Lower leg skin (tissue), 4 donors: ENCODE data around the gene UFD1. TPM values are rescaled to one million over a fixed set of nuclear protein-coding genes. Genes with fewer than 3 reads are reported as not detected.

ENCODE experiments used
- DNase-seq, 2 donors: peaks; one replicate each; pipeline ENCODE4 v3.0.0-alpha.2; 2019; ENCODE audit warnings: low spot score in 2 of 2
- H3K4me3 ChIP-seq: fragments of 200-600 bp; sonication (generic); 2 replicates; pipeline ENCODE4 v1.5.1; 2017; ENCODE audit warnings: mild to moderate bottlenecking, low read depth; ENCODE audit not compliant: poor library complexity, severe bottlenecking
- POLR2A ChIP-seq, 2 donors: fragments of 450-650 bp; IDR thresholded peaks; one replicate each; pipeline ENCODE4 v1.6.1; 2016 to 2017; ENCODE audit warnings: antibody characterized with exemption in 2 of 2, mild to moderate bottlenecking in 1 of 2, moderate library complexity in 1 of 2
- WGBS, 2 donors: methylation state at CpG; one replicate each; pipeline ENCODE4 v1.1.5; 2018; 5-methylcytosine and 5-hydroxymethylcytosine counted together
- intact Hi-C: fragments of 100-400 bp; cut with DNase I; formaldehyde crosslinking; loops from one replicate; pipeline ENCODE4 v1.15.0; 2023; ENCODE audit warnings: low total_unique reads
- total RNA-seq, 4 donors: library from RNA; depleted of rRNA; stranded (reverse); fragments of >200 nt; gene quantifications; one replicate each; pipeline ENCODE4 v1.1.0, GENCODE V29; 2016
- TF ChIP-seq, protein P1 (sequence below), 3 donors: fragments of 450-650 bp; IDR thresholded peaks; one replicate each; pipeline ENCODE4 v1.5.1; 2016; ENCODE audit warnings: antibody characterized with exemption in 3 of 3, mild to moderate bottlenecking in 3 of 3, moderate library complexity in 2 of 3

UFD1 gene
- total RNA-seq, 4 donors from 2014 or later, result 21.9 to 40.9 (median 34.5) TPM

DNA sequence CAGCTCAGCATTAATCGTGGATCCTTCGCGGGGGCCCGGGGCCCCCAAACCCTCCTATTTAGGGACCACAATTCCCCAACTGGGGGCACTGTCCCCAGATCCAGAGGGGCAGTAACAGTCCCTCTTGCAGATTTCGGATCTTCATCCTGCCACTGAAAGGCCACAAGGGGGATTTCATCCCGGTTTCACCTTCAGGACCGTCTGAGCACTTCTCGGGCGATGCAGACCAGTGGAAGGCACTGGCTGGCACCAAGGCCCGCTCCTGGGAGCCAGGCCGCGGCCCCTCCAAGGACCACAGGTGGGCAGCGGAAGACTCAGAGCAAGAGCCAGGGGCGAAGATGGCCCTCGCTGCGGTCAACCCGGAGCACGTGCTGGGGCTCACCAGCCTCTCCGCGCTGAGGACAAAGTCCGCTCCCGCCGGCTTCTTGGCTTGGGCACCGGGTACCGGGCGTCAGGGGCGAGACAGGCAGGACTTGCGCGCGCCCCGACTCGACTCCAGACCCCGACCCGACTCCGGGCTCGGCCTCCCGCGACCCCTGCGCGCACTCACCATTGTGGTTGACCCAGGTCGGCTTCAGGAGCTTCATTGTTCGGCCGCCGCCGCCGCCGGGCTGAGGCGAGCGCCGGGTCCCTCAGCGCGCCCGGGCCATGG, 48.0 kb downstream of the UFD1 start:
- peak overlapping the region; percentile 92 for H3K4me3 ChIP-seq
- peak in 1 of 2 donors; percentile 87 for DNase-seq
- 0% methylated on average over 6 to 39 of the region's 53 CpGs for WGBS, 2 donors
- TF ChIP-seq, protein P1, sequence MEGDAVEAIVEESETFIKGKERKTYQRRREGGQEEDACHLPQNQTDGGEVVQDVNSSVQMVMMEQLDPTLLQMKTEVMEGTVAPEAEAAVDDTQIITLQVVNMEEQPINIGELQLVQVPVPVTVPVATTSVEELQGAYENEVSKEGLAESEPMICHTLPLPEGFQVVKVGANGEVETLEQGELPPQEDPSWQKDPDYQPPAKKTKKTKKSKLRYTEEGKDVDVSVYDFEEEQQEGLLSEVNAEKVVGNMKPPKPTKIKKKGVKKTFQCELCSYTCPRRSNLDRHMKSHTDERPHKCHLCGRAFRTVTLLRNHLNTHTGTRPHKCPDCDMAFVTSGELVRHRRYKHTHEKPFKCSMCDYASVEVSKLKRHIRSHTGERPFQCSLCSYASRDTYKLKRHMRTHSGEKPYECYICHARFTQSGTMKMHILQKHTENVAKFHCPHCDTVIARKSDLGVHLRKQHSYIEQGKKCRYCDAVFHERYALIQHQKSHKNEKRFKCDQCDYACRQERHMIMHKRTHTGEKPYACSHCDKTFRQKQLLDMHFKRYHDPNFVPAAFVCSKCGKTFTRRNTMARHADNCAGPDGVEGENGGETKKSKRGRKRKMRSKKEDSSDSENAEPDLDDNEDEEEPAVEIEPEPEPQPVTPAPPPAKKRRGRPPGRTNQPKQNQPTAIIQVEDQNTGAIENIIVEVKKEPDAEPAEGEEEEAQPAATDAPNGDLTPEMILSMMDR (IDR thresholded peaks at IDR 0.05), result no peak
- TF ChIP-seq POLR2A (IDR thresholded peaks at IDR 0.05), result no peak
- intact Hi-C loops, result no loop called here

DNA sequence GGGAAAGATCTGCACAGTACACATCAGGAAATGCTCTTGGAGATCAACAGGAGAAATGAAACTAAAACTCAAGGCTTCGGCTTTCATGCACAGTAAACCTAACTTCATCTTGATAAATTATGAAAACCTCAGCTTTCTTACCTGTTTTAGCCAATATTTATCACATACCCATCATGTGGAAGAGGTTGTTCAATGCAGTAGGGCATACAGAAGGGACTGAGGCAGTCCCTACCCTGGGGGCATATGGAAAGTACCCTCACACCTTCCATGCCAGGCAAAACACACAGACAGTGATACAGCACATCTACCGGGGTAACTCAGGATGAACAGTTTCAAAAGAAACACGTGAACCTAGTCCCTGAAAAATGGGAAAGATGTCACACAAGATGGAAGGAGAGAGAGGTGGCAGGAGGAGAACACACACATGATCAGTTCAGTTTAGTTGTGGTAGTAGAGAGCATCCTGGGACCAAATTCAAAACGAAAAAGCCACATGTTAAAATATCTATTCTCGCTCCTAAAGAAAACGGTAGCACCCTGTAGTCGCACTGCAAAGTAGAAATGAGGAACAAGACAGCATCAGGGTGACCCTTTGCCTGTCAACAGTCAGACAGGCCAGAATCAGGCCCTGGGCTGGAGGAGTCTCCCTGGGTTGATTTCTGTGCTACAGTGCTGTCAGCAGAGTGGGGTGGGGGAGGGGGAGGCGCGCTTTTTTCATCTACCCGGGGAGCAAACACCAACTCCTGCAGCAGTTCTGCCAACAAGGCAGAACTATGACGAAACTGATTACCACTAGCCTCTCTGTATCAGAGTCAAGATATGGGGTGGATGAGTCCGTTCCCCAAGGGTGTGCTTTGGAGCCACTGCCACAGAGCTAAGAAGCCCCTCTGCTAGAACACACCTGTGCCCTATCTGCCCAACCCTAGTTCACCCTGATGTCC, 48.8 kb downstream of the UFD1 start:
- 5 to 10% methylated on average over 12 of the region's 12 CpGs for WGBS, 2 donors
- peak overlapping the region; percentile 92 for H3K4me3 ChIP-seq
- TF ChIP-seq, protein P1 (IDR thresholded peaks at IDR 0.05), result no peak
- TF ChIP-seq POLR2A (IDR thresholded peaks at IDR 0.05), result no peak
- no peak for DNase-seq
- intact Hi-C loops, result no loop called here

GRCh38 chr22:19424186-19424500, 54.9 kb downstream of the UFD1 start:
- no peak for DNase-seq
- intact Hi-C loops, result no loop called here
- WGBS, 2 donors, result 89 to 94% methylated on average over 3 of the region's 3 CpGs
- TF ChIP-seq, protein P1 (IDR thresholded peaks at IDR 0.05), result no peak
- no peak for TF ChIP-seq POLR2A (IDR thresholded peaks at IDR 0.05)
- no peak overlapping the region for H3K4me3 ChIP-seq

DNA sequence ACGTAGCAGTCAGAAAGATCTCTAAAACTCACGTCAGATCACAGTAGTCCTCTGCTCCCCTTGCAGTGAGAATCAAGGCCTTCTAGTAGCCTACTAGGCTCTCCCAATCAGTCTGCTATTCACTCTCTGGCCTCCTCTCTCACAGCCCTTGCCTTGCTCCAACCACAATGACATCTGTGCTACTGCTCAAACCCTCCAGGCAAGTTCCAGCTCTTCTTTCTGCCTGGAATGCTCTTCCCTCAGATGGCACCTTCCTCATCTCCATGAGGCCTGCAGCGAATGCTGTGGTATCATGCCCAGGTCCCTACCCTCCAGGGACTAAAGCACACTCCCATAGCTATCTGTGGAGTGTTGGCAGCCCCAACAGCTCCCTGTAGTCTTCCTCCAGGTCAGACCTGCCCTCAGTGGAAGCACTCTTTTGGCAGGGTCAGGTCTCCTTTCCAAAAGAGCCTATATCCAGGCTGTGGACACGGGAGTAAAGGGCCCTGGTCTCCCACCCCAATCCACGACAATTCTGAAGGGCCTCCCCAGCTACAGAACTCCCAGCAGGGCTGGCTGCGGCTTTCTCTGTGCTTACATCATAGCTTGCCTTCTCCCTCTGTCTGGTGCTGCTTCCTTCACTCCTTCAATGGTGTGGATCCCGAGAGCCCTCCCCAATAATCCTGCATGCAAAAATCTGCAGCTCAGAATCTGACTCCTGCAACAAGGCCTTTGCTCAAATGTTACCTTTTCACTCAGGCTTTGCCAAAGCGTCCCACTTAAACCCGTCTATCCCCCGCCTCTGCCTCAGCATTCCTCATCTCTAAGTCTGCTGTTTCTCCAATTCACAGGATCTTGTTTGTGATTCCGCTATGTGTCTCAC, 56.3 kb downstream of the UFD1 start:
- H3K4me3 ChIP-seq, result no peak overlapping the region
- intact Hi-C loops, result no loop called here
- WGBS, 2 donors, result 78 to 84% methylated on average over 11 of the region's 11 CpGs
- no peak for TF ChIP-seq POLR2A (IDR thresholded peaks at IDR 0.05)
- TF ChIP-seq, protein P1 (IDR thresholded peaks at IDR 0.05), result no peak
- no peak for DNase-seq

GRCh38 chr22:19420321-19420720, 58.7 kb downstream of the UFD1 start:
- DNase-seq, result no peak
- intact Hi-C loops, result no loop called here
- WGBS, 2 donors, result 93 to 95% methylated on average over 6 of the region's 6 CpGs
- TF ChIP-seq, protein P1 (IDR thresholded peaks at IDR 0.05), result no peak
- TF ChIP-seq POLR2A (IDR thresholded peaks at IDR 0.05), result no peak
- no peak overlapping the region for H3K4me3 ChIP-seq
